ENCODE measurements around the gene MCM5.
A peak's percentile ranks its signal among the peaks of the same experiment; 100 is the strongest.
"Not testable (repeated sequence)": the region's sequence is repeated elsewhere in the genome, so short reads cannot be mapped to it uniquely, and the experiment has no call there.

Gene MCM5

GRCh38 chr22:35454416-35455054, 54.6 kb downstream of the MCM5 start:
- DNase-seq = no peak

GRCh38 chr22:35455529-35455928, 55.6 kb downstream of the MCM5 start:
- no peak for DNase-seq

- no peak for DNase-seq
These were observed 56.8 kb downstream of the MCM5 start for GRCh38 chr22:35456757-35457156.

GRCh38 chr22:35457729-35458546, 58.0 kb downstream of the MCM5 start:
- peak in 1 of 2 experiments; percentile 41 for DNase-seq

- peak; percentile 37 to 59 for DNase-seq
These were observed 58.8 kb downstream of the MCM5 start for GRCh38 chr22:35458547-35459422.

GRCh38 chr22:35459423-35459894, 59.5 kb downstream of the MCM5 start:
- DNase-seq = peak in 1 of 2 experiments; percentile 20

GRCh38 chr22:35459976-35460375, 60.0 kb downstream of the MCM5 start:
- not testable (repeated sequence) for DNase-seq

GRCh38 chr22:35460688-35461087, 60.7 kb downstream of the MCM5 start:
- DNase-seq = no peak

- peak in 1 of 2 experiments; percentile 32 for DNase-seq
These were observed 62.7 kb downstream of the MCM5 start for GRCh38 chr22:35462498-35463230.

GRCh38 chr22:35463231-35463933, 63.4 kb downstream of the MCM5 start:
- DNase-seq = no peak

GRCh38 chr22:35464399-35464798, 64.5 kb downstream of the MCM5 start:
- DNase-seq = no peak

- no peak for DNase-seq
These were observed 65.3 kb downstream of the MCM5 start for GRCh38 chr22:35465109-35465701.

GRCh38 chr22:35467681-35468434, 67.9 kb downstream of the MCM5 start:
- no peak for DNase-seq

GRCh38 chr22:35470903-35471321, 71.0 kb downstream of the MCM5 start:
- no peak for DNase-seq

GRCh38 chr22:35471566-35471965, 71.6 kb downstream of the MCM5 start:
- DNase-seq = not testable (repeated sequence)

GRCh38 chr22:35472488-35472887, 72.5 kb downstream of the MCM5 start:
- no peak for DNase-seq

- no peak for DNase-seq
These were observed 74.0 kb downstream of the MCM5 start for GRCh38 chr22:35473971-35474370.
